ENCODE data around the gene HSD11B2.

The HSD11B2 gene

GRCh38 chr16:67419931-67420330, 11.0 kb upstream of the HSD11B2 start:
- no peak overlapping the region for H3K27ac ChIP-seq

GRCh38 chr16:67421030-67421429, 9.9 kb upstream of the HSD11B2 start:
- no peak overlapping the region for H3K27ac ChIP-seq
- no peak for TF ChIP-seq ZFX (IDR thresholded peaks at IDR 0.05; ENCODE audit: borderline replicate concordance)
- no peak for TF ChIP-seq CTCF (IDR thresholded peaks at IDR 0.05)

More at GRCh38 chr16:67419931-67420330, 11.0 kb upstream of the HSD11B2 start:
- no peak for TF ChIP-seq CTCF (IDR thresholded peaks at IDR 0.05)
- no peak for TF ChIP-seq ZFX (IDR thresholded peaks at IDR 0.05; ENCODE audit: borderline replicate concordance)

GRCh38 chr16:67423015-67423414, 7.9 kb upstream of the HSD11B2 start:
- TF ChIP-seq CTCF (IDR thresholded peaks at IDR 0.05): no peak
- no peak for TF ChIP-seq ZFX (IDR thresholded peaks at IDR 0.05; ENCODE audit: borderline replicate concordance)
- no peak overlapping the region for H3K27ac ChIP-seq

- H3K27ac ChIP-seq: no peak overlapping the region
- TF ChIP-seq CTCF (IDR thresholded peaks at IDR 0.05) (no peak), ZFX (IDR thresholded peaks at IDR 0.05; ENCODE audit: borderline replicate concordance) (no peak)
Measured at GRCh38 chr16:67423611-67424260, 7.2 kb upstream of the HSD11B2 start.

GRCh38 chr16:67424261-67424615, 6.7 kb upstream of the HSD11B2 start:
- H3K27ac ChIP-seq: no peak overlapping the region
- TF ChIP-seq ZFX (IDR thresholded peaks at IDR 0.05; ENCODE audit: borderline replicate concordance): no peak
- TF ChIP-seq CTCF (IDR thresholded peaks at IDR 0.05): no peak

GRCh38 chr16:67425061-67425460, 5.9 kb upstream of the HSD11B2 start:
- TF ChIP-seq CTCF (IDR thresholded peaks at IDR 0.05): 0 out of 2 replicates have a peak, but pooled peaks have one; percentile 5
- no peak for TF ChIP-seq ZFX (IDR thresholded peaks at IDR 0.05; ENCODE audit: borderline replicate concordance)
- H3K27ac ChIP-seq: no peak overlapping the region

- no peak for TF ChIP-seq ZFX (IDR thresholded peaks at IDR 0.05; ENCODE audit: borderline replicate concordance)
- TF ChIP-seq CTCF (IDR thresholded peaks at IDR 0.05): no peak
- H3K27ac ChIP-seq: no peak overlapping the region
Measured at GRCh38 chr16:67425580-67425979, 5.3 kb upstream of the HSD11B2 start.

Data from 22Rv1 (cell line).